ENCODE measurements around the gene PAQR4.

DNA sequence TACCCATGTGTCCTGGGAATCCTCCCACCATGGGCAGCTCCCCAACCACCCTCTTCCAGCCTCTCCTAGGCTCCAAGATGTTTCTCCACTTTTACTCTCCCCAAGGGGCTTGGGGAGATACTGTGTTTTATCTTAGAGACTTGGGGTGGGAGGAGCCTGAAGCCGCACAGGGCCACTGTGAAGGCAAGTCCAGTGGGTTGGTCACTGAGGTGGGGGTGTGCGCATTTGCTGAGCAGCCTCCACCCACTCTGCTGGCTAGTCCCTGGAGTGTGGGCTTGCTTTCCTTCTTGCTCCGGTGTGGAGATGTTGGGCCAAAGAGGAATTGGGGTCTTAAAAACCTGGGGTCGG is 39.5 kb downstream of the PAQR4 start:
- TF ChIP-seq, protein P1, sequence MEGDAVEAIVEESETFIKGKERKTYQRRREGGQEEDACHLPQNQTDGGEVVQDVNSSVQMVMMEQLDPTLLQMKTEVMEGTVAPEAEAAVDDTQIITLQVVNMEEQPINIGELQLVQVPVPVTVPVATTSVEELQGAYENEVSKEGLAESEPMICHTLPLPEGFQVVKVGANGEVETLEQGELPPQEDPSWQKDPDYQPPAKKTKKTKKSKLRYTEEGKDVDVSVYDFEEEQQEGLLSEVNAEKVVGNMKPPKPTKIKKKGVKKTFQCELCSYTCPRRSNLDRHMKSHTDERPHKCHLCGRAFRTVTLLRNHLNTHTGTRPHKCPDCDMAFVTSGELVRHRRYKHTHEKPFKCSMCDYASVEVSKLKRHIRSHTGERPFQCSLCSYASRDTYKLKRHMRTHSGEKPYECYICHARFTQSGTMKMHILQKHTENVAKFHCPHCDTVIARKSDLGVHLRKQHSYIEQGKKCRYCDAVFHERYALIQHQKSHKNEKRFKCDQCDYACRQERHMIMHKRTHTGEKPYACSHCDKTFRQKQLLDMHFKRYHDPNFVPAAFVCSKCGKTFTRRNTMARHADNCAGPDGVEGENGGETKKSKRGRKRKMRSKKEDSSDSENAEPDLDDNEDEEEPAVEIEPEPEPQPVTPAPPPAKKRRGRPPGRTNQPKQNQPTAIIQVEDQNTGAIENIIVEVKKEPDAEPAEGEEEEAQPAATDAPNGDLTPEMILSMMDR (IDR thresholded peaks at IDR 0.05; ENCODE audit: low read depth, low read length): no peak
- no peak for TF ChIP-seq EZH2phosphoT487 (IDR thresholded peaks at IDR 0.05; ENCODE audit: low read depth)

Measured in OCI-LY3 (cell line).